ENCODE results near the gene CAMTA1.

The CAMTA1 gene

GRCh38 chr1:7613106-7613850, 828.0 kb downstream of the CAMTA1 start:
- DNase-seq: no peak

GRCh38 chr1:7613851-7614205, 828.6 kb downstream of the CAMTA1 start:
- no peak for DNase-seq

- DNase-seq: no peak
Observed at GRCh38 chr1:7614576-7615074, 829.4 kb downstream of the CAMTA1 start.

GRCh38 chr1:7615138-7615537, 829.9 kb downstream of the CAMTA1 start:
- DNase-seq: no peak

DNA sequence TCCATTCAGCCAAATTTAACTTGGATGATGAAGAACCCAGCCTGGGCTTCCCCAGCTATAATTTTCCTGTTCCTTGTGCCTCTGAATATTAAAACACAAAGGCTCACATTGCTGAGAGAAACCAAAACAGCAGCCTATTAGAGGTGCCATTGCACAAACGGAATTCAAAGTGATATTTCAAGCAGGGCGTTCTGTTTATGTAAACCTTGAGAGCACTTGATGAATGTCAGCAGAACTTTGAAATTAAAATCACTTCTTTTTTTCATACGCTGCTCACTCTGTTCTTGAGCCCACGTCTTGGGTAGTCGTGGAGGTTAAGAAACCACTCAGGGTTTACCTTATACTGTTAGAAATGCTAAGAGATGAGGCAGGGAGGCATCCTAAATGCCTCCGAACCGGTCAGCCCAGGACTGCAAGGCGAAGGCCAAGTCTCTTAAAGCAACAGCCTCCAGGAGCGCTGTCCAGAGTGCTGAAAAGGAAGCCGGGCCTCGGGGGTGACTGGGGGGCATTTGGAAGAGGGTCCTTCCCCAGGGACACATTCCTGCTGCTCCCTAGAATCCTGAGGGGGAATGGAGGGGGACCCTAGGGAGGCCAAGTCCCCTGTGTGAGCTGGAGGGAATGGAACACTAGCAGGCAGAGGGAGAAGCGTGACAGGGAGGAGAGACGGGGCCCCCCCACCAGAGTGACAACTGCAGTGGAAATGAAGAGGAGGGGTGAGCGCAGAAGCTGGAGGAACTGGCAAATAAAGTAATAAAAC, 831.0 kb downstream of the CAMTA1 start:
- no peak for DNase-seq

- no peak for DNase-seq
Observed at GRCh38 chr1:7616953-7617352, 831.7 kb downstream of the CAMTA1 start.

- DNase-seq: no peak
Observed at GRCh38 chr1:7617826-7618225, 832.6 kb downstream of the CAMTA1 start.

- DNase-seq: no peak
Observed at GRCh38 chr1:7620196-7620595, 834.9 kb downstream of the CAMTA1 start.

DNA sequence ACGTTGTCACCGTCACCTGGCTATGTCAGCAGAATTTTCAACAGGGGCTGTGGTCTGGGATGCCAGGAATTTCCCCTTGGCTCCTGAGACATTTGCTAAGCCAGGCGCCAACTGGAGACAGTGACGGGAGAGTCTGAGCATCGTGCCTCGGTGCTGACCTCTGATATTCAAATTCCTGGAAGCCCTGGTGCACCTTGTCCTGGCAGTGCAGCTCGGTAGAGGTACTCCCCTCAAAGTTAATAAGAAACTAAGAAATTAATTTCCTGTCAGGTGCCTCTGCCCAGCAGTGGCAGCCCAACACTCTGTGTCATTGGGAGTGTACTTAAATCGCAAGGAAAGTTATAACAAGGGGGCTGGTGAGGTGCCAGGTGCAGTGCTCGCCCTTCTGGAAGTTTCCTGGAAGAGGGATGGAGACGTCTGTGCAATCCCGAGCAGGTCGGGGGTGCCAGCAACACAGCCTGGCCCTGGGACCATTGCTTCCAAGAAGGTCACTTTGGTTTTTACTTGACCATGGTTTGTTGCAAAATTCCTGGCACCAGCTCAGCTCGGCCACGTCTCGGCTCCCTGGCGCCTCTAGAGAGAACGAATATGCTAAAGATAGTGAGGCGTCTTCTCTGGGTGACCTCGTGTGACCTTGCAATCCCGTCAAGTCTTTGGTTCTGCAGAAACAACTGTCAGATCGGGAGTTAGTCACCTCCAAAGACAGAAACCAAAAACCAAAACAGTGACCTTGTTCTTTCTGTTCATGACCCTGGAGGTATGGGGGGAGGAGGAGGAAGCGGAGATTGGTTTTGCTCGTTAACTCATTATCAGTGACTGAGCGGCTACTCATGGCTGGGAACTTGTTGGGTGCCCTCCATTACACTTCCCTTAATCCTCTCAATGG, 836.3 kb downstream of the CAMTA1 start:
- no peak for DNase-seq

DNA sequence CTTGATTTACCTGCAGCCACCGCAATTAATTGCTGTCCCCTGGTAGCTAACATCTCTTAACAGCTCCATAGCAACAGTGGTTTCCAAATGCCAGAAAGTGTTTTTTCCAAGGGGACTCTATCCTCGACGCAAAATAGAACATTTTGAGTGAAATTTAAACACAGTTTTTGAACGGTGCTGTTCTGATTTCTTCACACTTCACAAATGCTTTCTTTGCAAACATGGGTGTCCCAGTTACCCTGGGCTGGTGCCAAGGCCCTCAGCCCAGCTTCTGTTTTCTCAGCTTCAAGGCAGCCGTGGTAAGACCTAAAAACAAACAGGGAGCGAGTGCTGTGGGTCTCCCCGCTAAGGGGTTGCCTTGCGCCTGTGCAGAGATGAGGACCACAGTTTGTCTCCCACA, 838.6 kb downstream of the CAMTA1 start:
- no peak for DNase-seq

GRCh38 chr1:7624791-7625355, 839.6 kb downstream of the CAMTA1 start:
- no peak for DNase-seq

DNA sequence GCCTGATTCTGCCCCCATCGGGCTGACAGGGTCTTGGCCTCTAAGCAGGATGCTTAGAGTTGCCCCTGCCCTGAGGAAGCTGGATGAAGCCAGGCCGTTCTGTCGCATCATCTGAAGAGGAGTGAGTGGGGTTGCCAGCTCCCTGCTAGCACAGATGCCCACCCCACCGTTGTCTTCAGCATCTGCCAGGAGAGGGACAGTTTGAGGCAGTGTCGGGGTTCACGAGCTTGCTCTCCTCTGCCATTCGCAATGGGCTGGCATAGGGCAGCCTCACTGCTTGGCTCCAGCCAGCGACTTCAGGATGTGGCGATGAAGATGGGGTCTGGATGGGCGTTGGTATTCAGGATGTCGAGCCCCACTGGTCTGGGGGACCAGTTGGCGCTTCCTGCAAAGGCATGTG, 840.1 kb downstream of the CAMTA1 start:
- no peak for DNase-seq

DNA sequence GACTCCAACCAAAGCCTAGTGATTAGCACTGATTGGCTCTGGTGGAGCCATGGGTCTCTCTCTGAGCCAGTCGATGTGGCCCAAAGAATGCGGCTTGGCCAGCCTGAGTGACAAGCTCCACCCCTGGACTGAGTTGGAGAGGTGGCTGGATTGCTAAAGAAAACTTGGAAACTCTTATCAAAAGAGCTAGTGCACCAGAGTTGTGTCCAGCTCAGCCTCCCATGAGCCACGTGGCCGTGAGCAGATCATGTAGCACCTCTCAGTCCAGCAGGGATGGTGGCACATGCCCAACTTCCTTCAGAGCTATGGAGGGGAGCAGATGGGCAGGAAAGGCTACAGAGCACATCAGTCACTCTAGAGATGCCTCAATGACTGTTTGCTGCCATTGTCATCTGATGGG, 843.0 kb downstream of the CAMTA1 start:
- no peak for DNase-seq

DNA sequence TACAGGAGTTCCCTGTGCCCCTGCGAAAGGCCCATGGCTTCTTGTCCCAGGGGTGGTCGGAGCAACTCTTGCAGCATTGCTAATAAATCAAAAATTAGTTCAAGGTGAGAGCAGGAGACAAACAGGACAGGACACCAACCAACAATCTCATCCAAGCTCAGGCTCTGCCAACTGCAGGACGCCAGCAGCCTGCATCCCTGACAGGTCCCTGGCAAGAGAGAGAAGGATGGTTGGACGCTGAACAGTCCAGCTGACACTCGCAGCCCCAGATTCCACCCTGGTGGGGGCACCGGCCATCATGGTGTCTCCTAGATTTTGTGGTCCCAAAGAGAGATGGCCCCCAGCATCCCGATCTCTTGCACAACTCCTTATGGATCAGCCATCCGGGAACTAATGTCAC, 843.8 kb downstream of the CAMTA1 start:
- no peak for DNase-seq

DNA sequence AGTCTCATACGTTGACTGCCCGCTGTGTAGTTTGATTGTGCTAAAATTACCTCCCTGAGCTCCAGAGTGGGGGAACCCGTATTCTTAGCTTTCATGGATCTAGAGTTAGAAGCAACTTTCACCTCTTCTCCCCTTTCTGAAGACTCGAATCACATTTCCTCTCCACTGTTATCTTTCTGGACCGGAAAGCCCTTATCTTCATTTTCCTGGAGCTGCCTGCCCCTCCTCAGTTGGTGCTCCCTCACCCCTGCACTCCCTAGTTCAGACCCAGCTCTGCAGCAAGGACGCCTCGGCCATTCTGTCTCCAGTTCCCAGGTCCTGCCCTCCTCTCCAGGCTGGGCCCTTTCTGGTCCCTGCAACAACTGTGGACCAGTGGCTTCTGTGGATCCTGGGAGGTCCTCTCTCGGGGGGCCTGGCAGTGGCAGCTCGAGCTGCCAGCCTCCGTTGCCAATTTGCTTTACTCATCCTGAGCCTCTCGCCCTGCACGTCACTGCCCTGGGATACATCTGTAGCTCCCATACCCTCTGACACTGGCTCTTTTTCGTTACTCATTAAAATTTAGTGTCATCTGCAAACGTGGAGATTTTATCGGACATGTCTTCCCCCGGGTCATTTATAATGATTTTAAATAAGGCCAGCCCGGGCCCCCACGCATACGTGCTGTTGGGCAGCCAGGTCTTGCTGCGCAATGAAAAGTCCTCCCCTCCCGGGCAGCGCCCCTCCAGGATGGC, 844.4 kb downstream of the CAMTA1 start:
- DNase-seq: no peak

DNA sequence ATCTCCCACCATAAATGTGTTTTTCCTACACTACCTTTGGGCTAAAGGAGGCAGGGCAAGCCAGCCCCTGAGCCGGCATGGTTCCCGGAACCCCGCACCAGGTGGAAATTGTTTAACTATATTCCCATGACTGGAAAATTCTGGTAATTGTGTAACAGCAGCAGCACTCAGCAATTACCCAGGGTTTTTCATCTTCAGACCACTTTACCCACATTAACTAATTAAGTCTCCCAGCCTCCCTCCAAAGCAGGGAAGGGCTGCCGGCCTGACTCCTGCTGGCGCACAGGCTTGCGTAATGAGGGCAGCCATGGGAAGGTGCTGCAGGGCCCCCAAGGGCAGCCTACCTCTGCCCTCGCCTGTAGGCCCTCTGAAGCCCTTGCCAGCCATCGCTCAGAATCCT, 845.1 kb downstream of the CAMTA1 start:
- DNase-seq: no peak

- DNase-seq: no peak
Observed at GRCh38 chr1:7632176-7632575, 846.9 kb downstream of the CAMTA1 start.

GRCh38 chr1:7632681-7633080, 847.4 kb downstream of the CAMTA1 start:
- no peak for DNase-seq

DNA sequence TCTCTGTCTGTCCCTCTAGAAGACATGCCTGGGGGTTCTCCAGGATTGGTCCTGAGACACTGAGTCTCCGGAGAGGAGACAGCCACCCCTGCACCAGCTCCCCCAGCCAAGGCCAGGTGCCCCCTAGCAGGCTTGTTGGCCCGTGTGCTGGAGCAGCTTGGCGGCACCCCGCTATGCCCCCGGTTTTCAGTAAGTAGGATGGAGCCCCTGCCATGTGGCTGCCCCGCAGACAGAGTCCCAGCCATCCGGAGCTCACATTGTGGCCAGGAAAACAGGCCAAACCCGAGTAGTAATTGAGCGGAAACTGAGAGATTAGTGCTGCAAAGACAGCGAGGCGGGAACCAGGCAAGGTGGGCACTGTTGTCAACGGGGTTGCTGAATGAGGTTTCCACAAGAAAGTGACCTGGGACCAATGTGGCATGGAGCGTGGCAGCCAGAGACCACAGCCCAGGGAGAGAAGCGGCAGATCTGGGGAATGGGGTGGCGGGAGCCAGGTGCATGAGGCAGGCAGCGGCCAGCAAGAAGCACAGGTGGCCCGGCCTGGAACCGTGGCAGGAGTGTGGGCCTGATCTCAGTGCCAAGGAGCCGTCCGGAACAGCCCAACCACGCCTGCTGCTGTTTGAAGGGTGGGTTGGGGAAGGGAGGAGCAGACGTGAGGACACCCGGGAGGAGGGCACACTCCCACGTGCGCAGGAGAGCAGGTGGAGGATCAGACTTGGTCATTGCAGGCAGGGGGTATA, 848.4 kb downstream of the CAMTA1 start:
- no peak for DNase-seq

- DNase-seq: no peak
Observed at GRCh38 chr1:7634546-7635240, 849.4 kb downstream of the CAMTA1 start.
